ENCODE results near the gene DSC3.

DSC3 gene

GRCh38 chr18:30969670-30970170, 72.8 kb downstream of the DSC3 start:
- TF ChIP-seq GATA2 (IDR thresholded peaks at IDR 0.05; ENCODE audit: low read depth, low read length) (no peak), GATA3 (IDR thresholded peaks at IDR 0.05; ENCODE audit: low read depth, low read length) (no peak)

GRCh38 chr18:30967701-30968100, 74.8 kb downstream of the DSC3 start:
- TF ChIP-seq GATA3 (IDR thresholded peaks at IDR 0.05; ENCODE audit: low read depth, low read length) (no peak), GATA2 (IDR thresholded peaks at IDR 0.05; ENCODE audit: low read depth, low read length) (no peak)

- TF ChIP-seq GATA2 (IDR thresholded peaks at IDR 0.05; ENCODE audit: low read depth, low read length) (no peak), GATA3 (IDR thresholded peaks at IDR 0.05; ENCODE audit: low read depth, low read length) (no peak)
These were observed 77.3 kb downstream of the DSC3 start for GRCh38 chr18:30965237-30965636.

- TF ChIP-seq GATA2 (IDR thresholded peaks at IDR 0.05; ENCODE audit: low read depth, low read length): no peak
- TF ChIP-seq GATA3 (IDR thresholded peaks at IDR 0.05; ENCODE audit: low read depth, low read length): no peak
These were observed 81.9 kb downstream of the DSC3 start for GRCh38 chr18:30960661-30961060.

GRCh38 chr18:30957066-30957465, 85.5 kb downstream of the DSC3 start:
- no peak for TF ChIP-seq GATA3 (IDR thresholded peaks at IDR 0.05; ENCODE audit: low read depth, low read length)
- TF ChIP-seq GATA2 (IDR thresholded peaks at IDR 0.05; ENCODE audit: low read depth, low read length): no peak

DNA sequence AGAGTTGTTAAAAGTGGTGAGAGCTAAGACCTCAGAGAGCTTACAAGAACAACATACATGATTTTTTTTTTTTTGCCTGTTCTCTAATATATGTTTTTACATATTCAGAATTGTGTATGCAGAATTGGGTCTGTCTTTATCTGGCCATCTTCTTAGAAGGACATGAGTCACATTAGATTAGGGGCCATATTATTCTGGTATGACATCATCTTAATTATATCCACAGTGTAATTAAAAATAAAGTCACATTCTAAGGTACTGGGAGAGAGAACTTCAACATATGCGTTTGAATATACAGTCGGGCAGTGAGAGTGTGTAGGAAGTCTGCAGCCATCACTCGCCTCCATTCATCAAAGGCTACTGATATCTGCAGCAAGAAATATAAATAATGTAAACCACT, 88.3 kb downstream of the DSC3 start:
- no peak for TF ChIP-seq GATA2 (IDR thresholded peaks at IDR 0.05; ENCODE audit: low read depth, low read length)
- TF ChIP-seq GATA3 (IDR thresholded peaks at IDR 0.05; ENCODE audit: low read depth, low read length): no peak

- TF ChIP-seq GATA2 (IDR thresholded peaks at IDR 0.05; ENCODE audit: low read depth, low read length): no peak
These were observed 96.8 kb downstream of the DSC3 start for GRCh38 chr18:30945761-30946160.

DNA sequence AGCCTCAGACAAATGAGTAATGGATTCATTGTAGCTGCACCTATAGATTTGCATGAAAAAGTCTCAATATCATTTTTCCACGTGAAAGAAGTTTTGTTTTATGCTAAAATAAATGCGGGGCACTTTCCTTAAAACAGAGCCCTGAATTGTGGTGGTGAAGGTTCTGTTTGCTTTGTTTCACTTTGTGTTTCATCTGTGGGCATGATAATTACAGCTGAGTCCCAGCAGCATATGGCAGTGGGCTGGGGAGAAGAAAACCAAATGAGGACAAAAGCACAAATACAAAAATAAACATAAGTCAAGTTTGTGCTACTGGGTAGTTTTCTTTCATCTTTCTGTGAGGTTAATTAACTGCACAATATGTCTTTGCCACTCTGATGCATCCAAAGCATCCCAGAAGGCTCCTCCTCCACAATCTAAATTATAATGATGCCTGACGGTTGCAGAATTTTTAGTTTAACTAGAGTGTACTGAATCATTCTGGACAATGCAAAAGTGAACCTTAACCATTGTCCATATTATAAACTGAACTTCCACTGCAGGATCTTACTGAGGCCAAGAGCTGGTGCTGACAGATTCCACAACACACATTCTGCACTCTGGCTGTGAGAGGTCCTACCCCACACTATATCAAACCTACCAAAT, 97.6 kb downstream of the DSC3 start:
- TF ChIP-seq GATA3 (IDR thresholded peaks at IDR 0.05; ENCODE audit: low read depth, low read length) (no peak), GATA2 (IDR thresholded peaks at IDR 0.05; ENCODE audit: low read depth, low read length) (no peak)

DNA sequence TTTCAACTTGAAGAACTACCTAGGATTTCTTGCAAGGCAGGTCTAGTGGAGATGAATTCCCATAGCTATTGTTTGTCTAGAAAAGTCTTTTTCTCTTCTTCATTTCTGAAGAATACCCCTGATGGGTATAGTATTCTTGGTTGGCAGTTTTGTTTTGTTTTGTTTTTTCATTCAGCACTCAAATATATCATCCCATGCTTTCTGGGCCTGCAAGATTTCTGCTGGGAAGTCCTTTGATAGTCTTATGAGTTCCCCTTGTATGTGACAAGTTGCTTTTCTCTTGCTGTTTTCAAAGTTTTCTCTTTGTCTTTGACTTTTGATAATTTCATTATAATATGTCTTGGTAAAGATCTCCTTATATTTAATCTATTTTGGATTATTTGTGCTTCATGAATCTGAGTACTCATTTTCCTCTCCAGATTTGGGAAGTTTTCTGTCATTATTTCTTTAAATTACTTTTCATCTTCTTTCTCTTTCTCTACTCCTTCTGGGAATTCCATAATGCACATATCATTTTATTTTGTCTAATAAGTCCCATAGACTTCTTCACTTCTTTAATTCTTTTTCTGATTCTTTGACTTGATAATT, 101.5 kb downstream of the DSC3 start:
- TF ChIP-seq GATA3 (IDR thresholded peaks at IDR 0.05; ENCODE audit: low read depth, low read length): no peak
- no peak for TF ChIP-seq GATA2 (IDR thresholded peaks at IDR 0.05; ENCODE audit: low read depth, low read length)

Data from SH-SY5Y (cell line).